Measurements from ENCODE around the gene ALDH1L1. TPM values are rescaled to one million over a fixed set of nuclear protein-coding genes. Genes with fewer than 3 reads are reported as not detected.

Gene ALDH1L1
- total and polyA plus RNA-seq, 9 donors = 8.3 to 85.5 (median 45.1) TPM

DNA sequence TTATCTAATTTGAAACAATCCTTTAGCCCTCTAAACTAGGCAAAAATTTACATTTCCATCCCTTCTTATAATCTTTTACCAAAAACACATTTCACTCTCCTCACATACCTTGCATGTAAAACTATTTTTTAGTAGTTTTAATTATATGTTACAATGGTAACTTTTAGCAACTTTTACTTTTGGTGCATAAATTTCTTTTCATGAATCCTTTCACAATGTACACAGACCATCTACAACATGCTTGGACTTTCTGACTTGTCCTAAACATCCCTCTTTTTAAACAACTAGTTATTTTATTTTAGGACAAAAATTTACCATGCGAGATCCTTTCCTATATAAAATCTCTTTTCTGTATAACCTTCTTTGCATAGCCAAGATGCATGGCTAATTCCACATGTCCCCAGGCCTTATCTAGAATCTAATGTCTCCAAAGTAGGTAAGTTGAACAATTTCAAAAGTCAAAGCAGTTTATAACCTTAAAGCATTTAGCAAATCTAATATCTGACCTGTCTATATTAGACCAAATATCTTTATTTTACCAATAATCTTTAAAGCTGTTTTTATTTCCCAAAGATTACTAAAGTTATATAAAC, 14.4 kb upstream of the ALDH1L1 start:
- DNase-seq = no peak
- Histone ChIP-seq H3K9me3 (no peaks in the 10 kb centered on the region), H3K4me3 (no peak overlapping the region), H3K4me1 (ENCODE audit: insufficient read depth) (no peaks in the 10 kb centered on the region), H3K36me3 (no peaks in the 10 kb centered on the region), H3K27me3 (no peaks in the 10 kb centered on the region), H3K27ac (no peak overlapping the region)
- intact Hi-C loops (cut with DNase I) = loop anchor here in 1 of 4 donors (5.0 kb wide), 1 partner anchor 63 kb away; no protein-coding TSS in a partner anchor
- TF ChIP-seq CTCF (IDR thresholded peaks at IDR 0.05) (no peak), POLR2A (IDR thresholded peaks at IDR 0.05) (no peak), EP300 (IDR thresholded peaks at IDR 0.05) (no peak)
- WGBS, 3 donors = 72 to 88% (median 81%) methylated on average over 1 of the region's 1 CpG

DNA sequence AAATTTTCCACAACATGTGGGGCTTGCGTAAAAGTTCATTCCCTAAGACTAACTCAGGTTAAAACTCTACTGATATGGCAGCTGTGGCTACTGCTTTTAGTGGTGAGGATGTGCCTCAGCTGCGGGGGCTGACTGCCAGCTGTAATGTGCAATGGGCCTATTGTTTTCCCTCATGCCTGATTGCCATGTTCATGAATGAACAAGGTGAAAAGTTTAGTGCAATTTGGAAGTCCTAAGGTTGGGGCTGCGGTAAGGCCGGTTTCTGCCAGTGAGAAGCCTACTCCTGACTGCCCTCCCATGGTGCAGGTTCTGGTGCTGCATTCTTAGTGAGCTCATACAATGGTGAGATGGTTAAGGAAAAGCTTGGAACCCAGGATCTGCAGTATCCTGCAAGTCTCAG, 10.9 kb upstream of the ALDH1L1 start:
- no peak for TF ChIP-seq POLR2A (IDR thresholded peaks at IDR 0.05)
- no peak for TF ChIP-seq CTCF (IDR thresholded peaks at IDR 0.05)
- no peak for TF ChIP-seq EP300 (IDR thresholded peaks at IDR 0.05)
- no peaks in the 10 kb centered on the region for H3K9me3 ChIP-seq
- no peak overlapping the region for H3K4me3 ChIP-seq
- intact Hi-C loops (cut with DNase I) = no loop called here
- no peaks in the 10 kb centered on the region for H3K36me3 ChIP-seq
- no peak for DNase-seq
- H3K27me3 ChIP-seq = no peaks in the 10 kb centered on the region
- H3K27ac ChIP-seq = no peak overlapping the region
- peaks cover under 1% of the 10 kb centered on the region for H3K4me1 ChIP-seq (ENCODE audit: insufficient read depth)
- WGBS, 3 donors = 94 to 96% (median 96%) methylated on average over 4 of the region's 4 CpGs

GRCh38 chr3:126187920-126188319, 7.5 kb upstream of the ALDH1L1 start:
- DNase-seq = no peak
- no peak for TF ChIP-seq CTCF (IDR thresholded peaks at IDR 0.05)
- TF ChIP-seq EP300 (IDR thresholded peaks at IDR 0.05) = no peak
- TF ChIP-seq POLR2A (IDR thresholded peaks at IDR 0.05) = no peak
- intact Hi-C loops (cut with DNase I) = no loop called here
- peaks cover 11% of the 10 kb centered on the region for H3K4me1 ChIP-seq (ENCODE audit: insufficient read depth)
- no peaks in the 10 kb centered on the region for H3K27me3 ChIP-seq
- no peaks in the 10 kb centered on the region for H3K9me3 ChIP-seq
- no peak overlapping the region for H3K27ac ChIP-seq
- no peaks in the 10 kb centered on the region for H3K36me3 ChIP-seq
- WGBS, 3 donors = 85 to 89% (median 85%) methylated on average over 4 of the region's 4 CpGs
- H3K4me3 ChIP-seq = no peak overlapping the region

GRCh38 chr3:126186749-126187148, 6.4 kb upstream of the ALDH1L1 start:
- no peak overlapping the region for H3K27ac ChIP-seq
- H3K36me3 ChIP-seq = no peaks in the 10 kb centered on the region
- H3K27me3 ChIP-seq = no peaks in the 10 kb centered on the region
- intact Hi-C loops (cut with DNase I) = no loop called here
- no peak for DNase-seq
- H3K9me3 ChIP-seq = no peaks in the 10 kb centered on the region
- no peak overlapping the region for H3K4me3 ChIP-seq
- H3K4me1 ChIP-seq (ENCODE audit: insufficient read depth) = peaks cover 11% of the 10 kb centered on the region
- 91% methylated on average over 9 of the region's 9 CpGs for WGBS, 3 donors
- no peak for TF ChIP-seq CTCF (IDR thresholded peaks at IDR 0.05)
- no peak for TF ChIP-seq POLR2A (IDR thresholded peaks at IDR 0.05)
- TF ChIP-seq EP300 (IDR thresholded peaks at IDR 0.05) = no peak

Measured in ovary (tissue), 9 donors.